ENCODE measurements around the gene GJB1. TPM values are rescaled to one million over a fixed set of nuclear protein-coding genes. Genes with fewer than 3 reads are reported as not detected.

GJB1 gene
- total and polyA plus RNA-seq, 2 of the 4 experiments (the other 2 are of a cell fraction) = not detected

DNA sequence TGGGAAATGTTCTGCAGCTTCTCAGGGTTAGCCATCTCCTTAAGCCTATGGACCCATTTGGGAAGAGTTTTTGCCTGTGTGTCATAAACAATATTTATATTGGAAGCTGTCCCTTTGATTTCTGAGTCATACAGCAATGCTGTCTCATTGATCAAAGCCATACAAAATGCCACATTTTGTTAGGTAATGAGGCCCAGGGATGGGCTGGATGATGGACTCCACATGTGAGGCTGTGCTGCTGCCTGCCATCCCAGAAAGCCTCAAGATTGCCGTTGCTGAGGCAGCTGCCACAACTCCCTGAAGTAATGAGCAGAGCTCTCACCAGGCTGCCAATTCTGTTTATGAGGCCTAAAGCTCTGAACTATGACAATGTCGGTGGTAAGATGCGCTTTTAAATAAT lies 12.2 kb upstream of the GJB1 start:
- no peaks in the 10 kb centered on the region for H3K79me1 ChIP-seq (ENCODE audit: low read depth in 1 of 2, low read length in 2 of 2)
- dilution Hi-C loops (cut with HindIII; ENCODE audit: low sequenced_read_pairs, unreplicated experiment) (no loop called here), in situ Hi-C loops (cut with MboI; ENCODE audit: low sequenced_read_pairs) (no loop called here), intact Hi-C loops (cut with micrococcal nuclease) (no loop called here)
- no peak overlapping the region for H3K18ac ChIP-seq (ENCODE audit: low read depth, low read length)
- H2BK5ac ChIP-seq (ENCODE audit: low read depth, low read length, poor library complexity, severe bottlenecking) = no peak overlapping the region
- no peaks in the 10 kb centered on the region for H3K4me1 ChIP-seq (ENCODE audit: control insufficient read depth, insufficient read depth, low read length)
- no peaks in the 10 kb centered on the region for H3K9me1 ChIP-seq (ENCODE audit: insufficient read depth, low read length)
- no peak overlapping the region for H2BK20ac ChIP-seq (ENCODE audit: low read depth, low read length)
- TF ChIP-seq CHD1 (IDR thresholded peaks at IDR 0.05; ENCODE audit: low read depth, low read length) = no peak
- TF ChIP-seq SMC3 (IDR thresholded peaks at IDR 0.05; ENCODE audit: low read depth, low read length) = no peak
- TF ChIP-seq RCOR1 (IDR thresholded peaks at IDR 0.05; ENCODE audit: insufficient replicate concordance, low read length) = no peak
- TF ChIP-seq MXI1 (IDR thresholded peaks at IDR 0.05; ENCODE audit: borderline replicate concordance, low read depth, low read length) = no peak
- TF ChIP-seq NFE2L2 (IDR thresholded peaks at IDR 0.05; ENCODE audit: low read depth, low read length) = no peak
- TF ChIP-seq CEBPB (IDR thresholded peaks at IDR 0.05; ENCODE audit: low read depth, low read length) = no peak
- TF ChIP-seq, protein P1, sequence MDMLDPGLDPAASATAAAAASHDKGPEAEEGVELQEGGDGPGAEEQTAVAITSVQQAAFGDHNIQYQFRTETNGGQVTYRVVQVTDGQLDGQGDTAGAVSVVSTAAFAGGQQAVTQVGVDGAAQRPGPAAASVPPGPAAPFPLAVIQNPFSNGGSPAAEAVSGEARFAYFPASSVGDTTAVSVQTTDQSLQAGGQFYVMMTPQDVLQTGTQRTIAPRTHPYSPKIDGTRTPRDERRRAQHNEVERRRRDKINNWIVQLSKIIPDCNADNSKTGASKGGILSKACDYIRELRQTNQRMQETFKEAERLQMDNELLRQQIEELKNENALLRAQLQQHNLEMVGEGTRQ (IDR thresholded peaks at IDR 0.05; ENCODE audit: low read depth, low read length) = no peak
- TF ChIP-seq, protein P2, sequence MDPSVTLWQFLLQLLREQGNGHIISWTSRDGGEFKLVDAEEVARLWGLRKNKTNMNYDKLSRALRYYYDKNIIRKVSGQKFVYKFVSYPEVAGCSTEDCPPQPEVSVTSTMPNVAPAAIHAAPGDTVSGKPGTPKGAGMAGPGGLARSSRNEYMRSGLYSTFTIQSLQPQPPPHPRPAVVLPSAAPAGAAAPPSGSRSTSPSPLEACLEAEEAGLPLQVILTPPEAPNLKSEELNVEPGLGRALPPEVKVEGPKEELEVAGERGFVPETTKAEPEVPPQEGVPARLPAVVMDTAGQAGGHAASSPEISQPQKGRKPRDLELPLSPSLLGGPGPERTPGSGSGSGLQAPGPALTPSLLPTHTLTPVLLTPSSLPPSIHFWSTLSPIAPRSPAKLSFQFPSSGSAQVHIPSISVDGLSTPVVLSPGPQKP (IDR thresholded peaks at IDR 0.05; ENCODE audit: borderline replicate concordance, low read depth, low read length) = no peak
- TF ChIP-seq MAZ (IDR thresholded peaks at IDR 0.05; ENCODE audit: borderline replicate concordance, low read depth, low read length) = no peak
- no peak for TF ChIP-seq RAD21 (IDR thresholded peaks at IDR 0.05; ENCODE audit: low read length)
- TF ChIP-seq POLR2A (IDR thresholded peaks at IDR 0.05; ENCODE audit: low read depth, low read length) = no peak
- TF ChIP-seq BHLHE40 (IDR thresholded peaks at IDR 0.05; ENCODE audit: low read depth, low read length) = no peak
- TF ChIP-seq, protein P3, sequence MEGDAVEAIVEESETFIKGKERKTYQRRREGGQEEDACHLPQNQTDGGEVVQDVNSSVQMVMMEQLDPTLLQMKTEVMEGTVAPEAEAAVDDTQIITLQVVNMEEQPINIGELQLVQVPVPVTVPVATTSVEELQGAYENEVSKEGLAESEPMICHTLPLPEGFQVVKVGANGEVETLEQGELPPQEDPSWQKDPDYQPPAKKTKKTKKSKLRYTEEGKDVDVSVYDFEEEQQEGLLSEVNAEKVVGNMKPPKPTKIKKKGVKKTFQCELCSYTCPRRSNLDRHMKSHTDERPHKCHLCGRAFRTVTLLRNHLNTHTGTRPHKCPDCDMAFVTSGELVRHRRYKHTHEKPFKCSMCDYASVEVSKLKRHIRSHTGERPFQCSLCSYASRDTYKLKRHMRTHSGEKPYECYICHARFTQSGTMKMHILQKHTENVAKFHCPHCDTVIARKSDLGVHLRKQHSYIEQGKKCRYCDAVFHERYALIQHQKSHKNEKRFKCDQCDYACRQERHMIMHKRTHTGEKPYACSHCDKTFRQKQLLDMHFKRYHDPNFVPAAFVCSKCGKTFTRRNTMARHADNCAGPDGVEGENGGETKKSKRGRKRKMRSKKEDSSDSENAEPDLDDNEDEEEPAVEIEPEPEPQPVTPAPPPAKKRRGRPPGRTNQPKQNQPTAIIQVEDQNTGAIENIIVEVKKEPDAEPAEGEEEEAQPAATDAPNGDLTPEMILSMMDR (conservative IDR thresholded peaks at IDR 0.05; ENCODE audit: low read depth, low read length) = no peak
- TF ChIP-seq RFX5 (IDR thresholded peaks at IDR 0.05; ENCODE audit: low read depth, low read length) = no peak
- TF ChIP-seq FOS (IDR thresholded peaks at IDR 0.05; ENCODE audit: low read depth, low read length) = no peak
- no peak for TF ChIP-seq MAFK (IDR thresholded peaks at IDR 0.05; ENCODE audit: low read depth, low read length)
- H3K4ac ChIP-seq (ENCODE audit: low read depth, low read length) = no peak overlapping the region
- no peak overlapping the region for H2BK15ac ChIP-seq (ENCODE audit: low read depth, low read length)
- H2AFZ ChIP-seq (replicated peaks; ENCODE audit: low read length, poor library complexity) = no peak overlapping the region
- no peaks in the 10 kb centered on the region for H4K20me1 ChIP-seq (ENCODE audit: insufficient read depth, low read length)
- H2BK120ac ChIP-seq (ENCODE audit: low read depth, low read length) = no peak overlapping the region
- H3K56ac ChIP-seq (ENCODE audit: extremely low read depth, insufficient read depth, low read length) = no peak overlapping the region
- no peak overlapping the region for H2AK5ac ChIP-seq (ENCODE audit: low read depth, low read length)
- H3K36me3 ChIP-seq (ENCODE audit: control insufficient read depth, insufficient read depth, low read length) = no peaks in the 10 kb centered on the region
- no peak overlapping the region for H3K27ac ChIP-seq (ENCODE audit: insufficient read depth, low read length)
- H4K8ac ChIP-seq (ENCODE audit: low read depth in 2 of 2, low read length in 2 of 2) = no peak overlapping the region
- DNase-seq (peak; percentile 31), ATAC-seq (ENCODE audit: low read depth) (peak; percentile 32)
- WGBS, 2 experiments (ENCODE audit: extremely low coverage in 2 of 2, insufficient read length in 1 of 2) = 17% methylated on average over 1 of the region's 3 CpGs; no CpG with 5 or more reads in 1 of the 2 experiments
- H2AK9ac ChIP-seq (replicated peaks; ENCODE audit: low read depth, low read length, poor library complexity) = no peak overlapping the region
- ChIA-PET CTCF (no interaction called here), POLR2A (ENCODE audit: unreplicated experiment) (interaction anchor here (0.5 kb wide), 1 partner anchor 51 kb away, joined by 3 read pairs; no protein-coding TSS in a partner anchor)
- H4K5ac ChIP-seq (ENCODE audit: low read depth, low read length) = no peak overlapping the region
- H3K14ac ChIP-seq (replicated peaks; ENCODE audit: low read depth, low read length) = no peak overlapping the region
- no peak overlapping the region for H3K4me2 ChIP-seq (ENCODE audit: low read depth, low read length)
- peaks cover 13% of the 10 kb centered on the region for H3K27me3 ChIP-seq (ENCODE audit: control insufficient read depth, insufficient read depth, low read length)
- H3K23ac ChIP-seq (ENCODE audit: low read depth, low read length) = no peak overlapping the region
- H3K9ac ChIP-seq (ENCODE audit: low read depth, low read length) = no peak overlapping the region
- no peak overlapping the region for H4K91ac ChIP-seq (ENCODE audit: insufficient read depth, low read depth, low read length)
- no TSS peak for BruUV-seq (replicated peaks)
- H3K9me3 ChIP-seq (ENCODE audit: control insufficient read depth, insufficient read depth, low read length) = no peaks in the 10 kb centered on the region
- H3K4me3 ChIP-seq (ENCODE audit: insufficient read depth, low read depth, low read length) = no peak overlapping the region

All from IMR-90 (cell line).